Kidney (tissue), 14 donors: Measurements from ENCODE around the gene APC2. TPM values are rescaled to one million over a fixed set of nuclear protein-coding genes. Genes with fewer than 3 reads are reported as not detected.
"Not testable (repeated sequence)": the region's sequence is repeated elsewhere in the genome, so short reads cannot be mapped to it uniquely, and the experiment has no call there.

Experiments used
- DNase-seq, 5 donors: peaks; one replicate each; pipeline ENCODE4 v3.0.0-alpha.2; 2013 to 2020
- FAIRE-seq: peaks from 2 replicates; lab custom pipeline; 2012; peaks lifted over from hg19 to GRCh38; lab: Jason Lieb, UNC
- H3K27ac ChIP-seq, 2 donors: one replicate each; pipeline ENCODE4 v1.7.0; 2013; ENCODE audit warnings: low read depth in 2 of 2, low read length in 2 of 2, inconsistent platforms in 1 of 2
- H3K27me3 ChIP-seq: one replicate; pipeline ENCODE4 v1.7.1; 2013; ENCODE audit warnings: low read length, inconsistent platforms; ENCODE audit not compliant: control insufficient read depth, insufficient read depth
- H3K36me3 ChIP-seq, 3 donors: one replicate each; pipeline versions ENCODE4 v1.7.0 to v1.7.1; 2013; ENCODE audit warnings: low read length in 3 of 3, control low read depth in 1 of 3, inconsistent platforms in 1 of 3; ENCODE audit not compliant: insufficient read depth in 3 of 3, control insufficient read depth in 2 of 3
- H3K4me1 ChIP-seq, 3 donors: one replicate each; pipeline versions ENCODE4 v1.7.0 to v1.7.1; 2013; ENCODE audit warnings: low read length in 3 of 3, inconsistent platforms in 1 of 3, low read depth in 1 of 3; ENCODE audit not compliant: control insufficient read depth in 2 of 3, insufficient read depth in 2 of 3
- H3K4me3 ChIP-seq, 3 donors: one replicate each; pipeline versions ENCODE4 v1.7.0 to v1.8.1; 2013; ENCODE audit warnings: low read length in 3 of 3, control low read depth in 1 of 3, inconsistent platforms in 1 of 3
- H3K9ac ChIP-seq, 3 donors: one replicate each; pipeline versions ENCODE4 v1.7.0 to v1.7.1; 2013; ENCODE audit warnings: low read length in 3 of 3, control low read depth in 1 of 3, inconsistent platforms in 1 of 3
- H3K9me3 ChIP-seq, 3 donors: one replicate each; pipeline versions ENCODE4 v1.7.0 to v1.7.1; 2013; ENCODE audit warnings: low read length in 3 of 3, control low read depth in 1 of 3, inconsistent platforms in 1 of 3; ENCODE audit not compliant: control insufficient read depth in 2 of 3, insufficient read depth in 1 of 3
- intact Hi-C: fragments of 100-400 bp; cut with DNase I; formaldehyde crosslinking; loops from one replicate; pipeline ENCODE4 v1.11.1; 2022
- polyA plus RNA-seq: library from polyadenylated mRNA; stranded (reverse); fragments of 350-450 nt; fragmentation: Illumina TruSeq; extraction: RNeasy Lipid Tissue Mini Kit (QIAGEN cat#74804); gene quantifications from one replicate; pipeline ENCODE4 v1.2.3, GENCODE V29; 2014; ENCODE audit warnings: low read depth, low replicate concordance; ENCODE audit not compliant: insufficient read depth
- total RNA-seq: library from RNA; stranded (reverse); fragmentation: NEBNext Ultra II Directional; extraction: Animal tissue kit (Norgen Biotek cat#: 25700); gene quantifications from one replicate; pipeline ENCODE4 v1.2.1, GENCODE V29; 2021
- TF ChIP-seq, protein P1 (sequence below): IDR thresholded peaks from 3 replicates; pipeline ENCODE4 v1.5.1; 2012; ENCODE audit warnings: mild to moderate bottlenecking, moderate library complexity, borderline replicate concordance; ENCODE audit not compliant: insufficient read depth; ENCODE audit errors: extremely low read depth
- donor health status: control.
- donor health status: control.
- donor health status: control.
- donor health status: control.
- donor health status: control.
- donor health status: DM: yes; HTN: yes; CAD: no.
- donor health status: Normal renal cell carcinoma (clear cell type).

APC2 gene
- total and polyA plus RNA-seq, 2 donors from 2014 or later, result 0.25 TPM; not detected in 1

DNA sequence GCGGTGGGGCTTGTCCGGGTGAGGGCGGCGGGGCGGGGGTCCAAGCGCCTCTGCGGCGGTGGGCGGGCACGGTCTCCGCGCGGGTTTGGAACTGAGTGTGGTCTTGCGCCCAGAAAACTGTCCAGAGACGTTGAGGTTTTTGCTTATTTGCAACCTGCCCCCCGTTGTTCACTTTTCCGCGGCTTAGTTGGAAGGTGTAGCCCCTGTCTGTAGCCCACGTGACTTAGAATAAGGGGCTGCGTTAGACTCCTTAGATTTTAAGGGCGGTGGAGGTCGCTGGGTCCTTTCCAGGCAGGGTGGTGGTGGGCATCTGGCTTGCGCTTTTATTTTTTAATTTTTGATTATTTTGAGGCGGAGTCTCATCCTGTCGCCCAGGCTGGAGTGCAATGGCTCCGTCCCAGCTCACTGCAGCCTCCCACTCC, 11.0 kb upstream of the APC2 start:
- Histone ChIP-seq H3K4me1 (peaks cover 0 to 12% (median 3%) of the 10 kb centered on the region in 3 donors), H3K27ac (peak overlapping the region in 1 of 2 donors; percentile 91), H3K9me3 (no peaks in the 10 kb centered on the region), H3K27me3 (no peaks in the 10 kb centered on the region), H3K4me3 (peak overlapping the region; percentile 68 to 86 (median 82)), H3K9ac (peak overlapping the region; percentile 43 to 89 (median 60)), H3K36me3 (peaks cover 2 to 21% (median 14%) of the 10 kb centered on the region in 3 donors)
- intact Hi-C loops, result no loop called here
- TF ChIP-seq, protein P1, sequence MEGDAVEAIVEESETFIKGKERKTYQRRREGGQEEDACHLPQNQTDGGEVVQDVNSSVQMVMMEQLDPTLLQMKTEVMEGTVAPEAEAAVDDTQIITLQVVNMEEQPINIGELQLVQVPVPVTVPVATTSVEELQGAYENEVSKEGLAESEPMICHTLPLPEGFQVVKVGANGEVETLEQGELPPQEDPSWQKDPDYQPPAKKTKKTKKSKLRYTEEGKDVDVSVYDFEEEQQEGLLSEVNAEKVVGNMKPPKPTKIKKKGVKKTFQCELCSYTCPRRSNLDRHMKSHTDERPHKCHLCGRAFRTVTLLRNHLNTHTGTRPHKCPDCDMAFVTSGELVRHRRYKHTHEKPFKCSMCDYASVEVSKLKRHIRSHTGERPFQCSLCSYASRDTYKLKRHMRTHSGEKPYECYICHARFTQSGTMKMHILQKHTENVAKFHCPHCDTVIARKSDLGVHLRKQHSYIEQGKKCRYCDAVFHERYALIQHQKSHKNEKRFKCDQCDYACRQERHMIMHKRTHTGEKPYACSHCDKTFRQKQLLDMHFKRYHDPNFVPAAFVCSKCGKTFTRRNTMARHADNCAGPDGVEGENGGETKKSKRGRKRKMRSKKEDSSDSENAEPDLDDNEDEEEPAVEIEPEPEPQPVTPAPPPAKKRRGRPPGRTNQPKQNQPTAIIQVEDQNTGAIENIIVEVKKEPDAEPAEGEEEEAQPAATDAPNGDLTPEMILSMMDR, result no peak
- FAIRE-seq, result no peak
- DNase-seq, result peak in 1 of 5 donors; percentile 53

DNA sequence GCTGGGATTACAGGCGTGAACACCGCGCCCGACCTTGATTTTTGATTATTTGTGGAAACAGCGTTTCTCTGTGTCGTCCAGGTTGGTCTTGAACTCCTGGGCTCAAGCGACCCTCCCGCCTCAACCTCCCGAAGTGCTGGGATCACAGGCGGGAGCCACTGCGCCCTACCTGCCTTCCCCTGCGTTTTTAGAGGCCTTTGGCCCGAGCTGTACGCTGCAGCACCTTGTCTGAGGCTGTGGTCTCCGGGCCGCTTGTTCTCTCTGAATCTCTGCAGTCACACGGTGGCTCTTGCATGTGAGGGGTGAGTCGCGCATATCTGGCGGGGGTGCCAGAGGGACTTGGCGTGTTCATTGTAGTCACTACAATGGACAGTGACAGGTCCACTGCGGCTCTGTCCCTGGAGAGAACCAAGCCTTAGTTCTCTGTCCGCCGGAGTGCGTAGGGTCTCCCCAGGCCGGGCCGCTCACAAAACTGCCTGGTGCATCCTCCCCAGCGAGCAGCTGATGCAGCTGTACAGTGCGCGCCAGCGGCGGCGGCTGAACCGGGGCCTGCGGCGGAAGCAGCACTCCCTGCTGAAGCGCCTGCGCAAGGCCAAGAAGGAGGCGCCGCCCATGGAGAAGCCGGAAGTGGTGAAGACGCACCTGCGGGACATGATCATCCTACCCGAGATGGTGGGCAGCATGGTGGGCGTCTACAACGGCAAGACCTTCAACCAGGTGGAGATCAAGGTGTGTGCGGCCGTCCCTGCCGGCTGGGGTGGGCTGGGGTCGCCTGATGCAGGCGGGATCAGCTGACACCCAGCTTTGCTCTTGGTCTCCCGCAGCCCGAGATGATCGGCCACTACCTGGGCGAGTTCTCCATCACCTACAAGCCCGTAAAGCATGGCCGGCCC, 10.2 kb upstream of the APC2 start:
- FAIRE-seq, H3K27me3 ChIP-seq, DNase-seq, intact Hi-C loops, H3K27ac ChIP-seq, H3K9me3 ChIP-seq: not testable (repeated sequence)
- peak overlapping the region in 2 of 3 donors; percentile 41 to 89 for H3K9ac ChIP-seq
- H3K4me3 ChIP-seq, result peak overlapping the region in 2 of 3 donors; percentile 24 to 86
- peaks cover 0 to 12% (median 3%) of the 10 kb centered on the region in 3 donors for H3K4me1 ChIP-seq
- peaks cover 2 to 21% (median 14%) of the 10 kb centered on the region in 3 donors for H3K36me3 ChIP-seq

DNA sequence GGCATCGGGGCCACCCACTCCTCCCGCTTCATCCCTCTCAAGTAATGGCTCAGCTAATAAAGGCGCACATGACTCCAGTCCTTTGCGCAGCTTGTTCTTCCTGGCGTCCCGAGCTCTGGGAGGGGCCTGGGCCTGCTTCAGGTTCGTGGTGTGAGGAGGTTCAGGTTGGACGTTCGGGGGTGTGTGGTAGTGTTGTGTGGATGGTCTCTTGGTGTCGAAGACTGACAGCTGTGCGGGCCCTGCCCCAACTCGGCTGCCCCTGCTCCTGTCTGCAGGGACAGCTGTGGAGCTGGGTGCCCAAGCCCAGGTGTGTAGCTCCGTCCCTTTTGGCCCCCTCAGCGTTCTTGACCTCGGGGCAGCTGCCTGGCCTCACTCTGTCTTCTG, 9.5 kb upstream of the APC2 start:
- DNase-seq, result no peak
- Histone ChIP-seq H3K27me3 (no peaks in the 10 kb centered on the region), H3K9ac (no peak overlapping the region), H3K4me3 (no peak overlapping the region), H3K9me3 (no peaks in the 10 kb centered on the region), H3K4me1 (peaks cover 0 to 16% (median 3%) of the 10 kb centered on the region in 3 donors), H3K36me3 (peaks cover 2 to 19% (median 13%) of the 10 kb centered on the region in 3 donors), H3K27ac (no peak overlapping the region)
- TF ChIP-seq, protein P1, result no peak
- FAIRE-seq, result no peak
- intact Hi-C loops, result no loop called here

DNA sequence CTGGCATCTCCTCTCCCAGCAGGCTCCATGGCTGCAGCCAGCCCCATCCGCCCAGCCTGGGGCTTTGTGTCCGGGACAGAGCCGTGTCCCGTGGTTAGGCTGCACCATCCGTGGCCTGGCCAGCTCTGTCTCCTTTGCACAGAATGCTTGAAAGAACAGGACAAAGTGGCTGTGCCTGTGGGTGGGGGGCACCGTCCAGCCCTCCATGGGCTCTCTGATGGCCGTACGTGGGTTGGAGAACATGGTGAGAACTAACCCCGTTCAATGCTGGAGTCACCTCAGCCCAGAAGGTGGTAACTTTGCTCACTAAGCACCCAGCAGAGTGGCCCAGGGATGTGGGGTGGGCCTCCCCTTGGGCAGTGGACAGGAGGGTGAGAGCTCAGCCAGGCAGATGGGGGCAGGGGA, 8.9 kb upstream of the APC2 start:
- FAIRE-seq, result no peak
- TF ChIP-seq, protein P1, result no peak
- Histone ChIP-seq H3K36me3 (peaks cover 2 to 17% (median 11%) of the 10 kb centered on the region in 3 donors), H3K27ac (no peak overlapping the region), H3K27me3 (no peaks in the 10 kb centered on the region), H3K9ac (no peak overlapping the region), H3K4me3 (no peak overlapping the region), H3K9me3 (no peaks in the 10 kb centered on the region), H3K4me1 (peaks cover 0 to 17% (median 3%) of the 10 kb centered on the region in 3 donors)
- intact Hi-C loops, result no loop called here
- no peak for DNase-seq
